Measurements from ENCODE around the gene CCDC190. TPM values are rescaled to one million over a fixed set of nuclear protein-coding genes. Genes with fewer than 3 reads are reported as not detected.

The CCDC190 gene
- total and polyA plus RNA-seq, 2 of the 8 experiments (the other 6 are each of a cell fraction or from before 2014, with no cell fraction given) = not detected

DNA sequence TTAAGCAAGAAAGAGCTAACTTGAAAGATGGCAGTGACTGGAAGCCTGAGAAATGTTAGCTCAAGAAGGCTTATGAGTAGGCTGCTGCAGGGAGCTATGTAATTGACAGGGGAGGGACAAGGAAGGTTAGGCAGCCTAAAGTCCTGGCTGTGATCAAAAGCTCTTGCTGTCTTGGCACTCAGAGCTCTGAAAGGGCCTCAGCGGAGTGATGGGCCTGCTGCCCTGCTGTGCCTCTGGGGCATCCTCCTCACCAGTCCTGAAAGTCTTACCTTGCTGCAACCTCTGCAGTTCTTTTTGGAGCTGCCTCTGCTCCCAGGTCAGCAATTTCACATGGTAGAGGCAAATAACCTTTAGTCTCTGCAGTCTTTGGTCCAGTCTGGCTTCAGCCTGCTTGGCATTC, 1.8 kb downstream of the CCDC190 start:
- Histone ChIP-seq H4K5ac (ENCODE audit: insufficient read length, low read depth, low read length) (no peak overlapping the region), H2BK120ac (replicated peaks; ENCODE audit: low read depth, low read length) (no peak overlapping the region), H2BK5ac (ENCODE audit: low read depth, low read length) (no peak overlapping the region), H3K4me1 (replicated peaks in 1 of 4; ENCODE audit: control insufficient read depth in 3 of 4, insufficient read depth in 4 of 4, low read length in 3 of 4) (no peaks in the 10 kb centered on the region), H3K4me2 (ENCODE audit: insufficient read depth in 1 of 2, low read depth in 2 of 2, low read length in 2 of 2) (no peak overlapping the region), H3K4me3 (ENCODE audit: extremely low read depth in 1 of 4, insufficient read depth in 2 of 4, low read depth in 3 of 4, low read length in 4 of 4) (no peak overlapping the region), H3K27ac (ENCODE audit: low read depth, low read length) (no peak overlapping the region), H4K20me1 (replicated peaks in 1 of 2; ENCODE audit: control insufficient read depth in 1 of 2, insufficient read depth in 2 of 2, low read length in 2 of 2) (no peaks in the 10 kb centered on the region), H3K23me2 (ENCODE audit: low read depth, low read length) (no peaks in the 10 kb centered on the region), H2BK20ac (ENCODE audit: low read length) (no peak overlapping the region), H2BK12ac (ENCODE audit: low read depth, low read length) (no peak overlapping the region), H3K9me3 (ENCODE audit: insufficient read depth in 2 of 2, low read depth in 1 of 2, low read length in 1 of 2) (no peaks in the 10 kb centered on the region), H3K36me3 (ENCODE audit: control insufficient read depth in 2 of 4, insufficient read depth in 4 of 4, low read length in 3 of 4) (no peaks in the 10 kb centered on the region), H3K23ac (ENCODE audit: insufficient read length) (no peak overlapping the region), H3K79me1 (ENCODE audit: low read depth, low read length) (no peaks in the 10 kb centered on the region), H3K9ac (replicated peaks in 1 of 4; ENCODE audit: extremely low read depth in 1 of 4, low read depth in 3 of 4, low read length in 3 of 4) (no peak overlapping the region), H4K91ac (replicated peaks; ENCODE audit: insufficient read length, low read length) (no peak overlapping the region), H2BK15ac (ENCODE audit: low read length) (no peak overlapping the region), H3K18ac (ENCODE audit: extremely low read depth, low read length) (no peak overlapping the region), H3K27me3 (replicated peaks in 1 of 4; ENCODE audit: control insufficient read depth in 3 of 4, extremely low read depth in 1 of 4, insufficient read depth in 3 of 4, low read length in 3 of 4) (no peaks in the 10 kb centered on the region), H3K79me2 (ENCODE audit: control insufficient read depth in 1 of 2, insufficient read depth in 2 of 2, low read length in 2 of 2) (no peaks in the 10 kb centered on the region), H2AK5ac (ENCODE audit: low read depth, low read length) (no peak overlapping the region), H3K4ac (replicated peaks; ENCODE audit: insufficient read length, low read depth, low read length) (no peak overlapping the region), H4K8ac (ENCODE audit: extremely low read depth, insufficient read depth, low read length) (no peak overlapping the region), H3K14ac (ENCODE audit: insufficient read length) (no peak overlapping the region), H3K56ac (replicated peaks; ENCODE audit: insufficient read length, low read depth, low read length) (no peak overlapping the region), H2AFZ (ENCODE audit: low read length) (no peak overlapping the region)
- CTCF ChIA-PET (ENCODE audit: partially characterized antibody) = interaction anchor here (0.6 to 4.8 kb wide), 5 partner anchors 11 to 457 kb away, joined by 3 to 26 read pairs (median 19); partner anchors contain the start of gene RGS4
- POLR2A ChIA-PET (ENCODE audit: partially characterized antibody) = no interaction called here
- WGBS, 2 experiments (ENCODE audit: extremely low coverage in 1 of 2, insufficient coverage in 1 of 2, insufficient read length in 1 of 2, insufficient replicate concordance in 2 of 2, low coverage in 1 of 2, low lambda C conversion rate in 2 of 2, missing lambda C conversion rate in 1 of 2) = 85% methylated on average over 1 of the region's 1 CpG; no CpG with 5 or more reads in 1 of the 2 experiments
- FAIRE-seq (no peak), DNase-seq (ENCODE audit: low read depth in 1 of 2, low spot score in 2 of 2) (no peak)
- TF ChIP-seq TAF1 (IDR thresholded peaks at IDR 0.05; ENCODE audit: low read depth, low read length) = no peak
- TF ChIP-seq SP1 (IDR thresholded peaks at IDR 0.05; ENCODE audit: low read depth, low read length) = no peak
- TF ChIP-seq CHD1 (IDR thresholded peaks at IDR 0.05; ENCODE audit: low read depth, low read length) = no peak
- TF ChIP-seq GABPA (IDR thresholded peaks at IDR 0.05; ENCODE audit: borderline replicate concordance, insufficient read depth, low read length) = no peak
- no peak for TF ChIP-seq TBP (IDR thresholded peaks at IDR 0.05; ENCODE audit: low read depth, low read length)
- no peak for TF ChIP-seq SRF (IDR thresholded peaks at IDR 0.05; ENCODE audit: low read depth, low read length)
- no peak for TF ChIP-seq ZNF274 (IDR thresholded peaks at IDR 0.05; ENCODE audit: borderline replicate concordance, extremely low read depth, low read length)
- no peak for TF ChIP-seq MAX (IDR thresholded peaks at IDR 0.05)
- TF ChIP-seq JUN (IDR thresholded peaks at IDR 0.05; ENCODE audit: low read depth, low read length) = no peak
- TF ChIP-seq BACH1 (IDR thresholded peaks at IDR 0.05; ENCODE audit: low read length) = no peak
- TF ChIP-seq JUND (IDR thresholded peaks at IDR 0.05; ENCODE audit: low read length) = no peak
- no peak for TF ChIP-seq SIRT6 (IDR thresholded peaks at IDR 0.05; ENCODE audit: low read length)
- TF ChIP-seq ASH2L (IDR thresholded peaks at IDR 0.05; ENCODE audit: low read length) = no peak
- TF ChIP-seq RNF2 (IDR thresholded peaks at IDR 0.05; ENCODE audit: borderline replicate concordance, low read depth, low read length, missing control alignments, poor library complexity, severe bottlenecking) = no peak
- TF ChIP-seq RXRA (IDR thresholded peaks at IDR 0.05; ENCODE audit: insufficient read depth, low read depth, low read length) = no peak
- no peak for TF ChIP-seq CBX5 (IDR thresholded peaks at IDR 0.05; ENCODE audit: low read depth, low read length)
